ENCODE results near the gene DQX1.
"Not testable (repeated sequence)": the region's sequence is repeated elsewhere in the genome, so short reads cannot be mapped to it uniquely, and the experiment has no call there.

Gene DQX1

GRCh38 chr2:74525717-74526648 is at the start of gene DQX1:
TSS of gene DQX1 (minus strand) at chr2:74526231. CDS start at chr2:74525729, 502 bp downstream.
- no peak for DNase-seq

- no peak for DNase-seq
Measured at GRCh38 chr2:74575320-74575719, 49.3 kb upstream of the DQX1 start.

- no peak for DNase-seq
Measured at GRCh38 chr2:74573747-74574562, 47.9 kb upstream of the DQX1 start.

- no peak for DNase-seq
Measured at GRCh38 chr2:74572178-74572925, 46.3 kb upstream of the DQX1 start.

- DNase-seq = no peak
Measured at GRCh38 chr2:74571058-74571457, 45.0 kb upstream of the DQX1 start.

GRCh38 chr2:74569686-74570085 is 43.7 kb upstream of the DQX1 start:
- no peak for DNase-seq

GRCh38 chr2:74567881-74568280 is 41.9 kb upstream of the DQX1 start:
- DNase-seq = no peak

- no peak for DNase-seq
Measured at GRCh38 chr2:74566754-74567085, 40.7 kb upstream of the DQX1 start.

- DNase-seq = no peak
Measured at GRCh38 chr2:74566076-74566753, 40.2 kb upstream of the DQX1 start.

GRCh38 chr2:74564222-74564621 is 38.2 kb upstream of the DQX1 start:
- no peak for DNase-seq

- DNase-seq = no peak
Measured at GRCh38 chr2:74562126-74562775, 36.2 kb upstream of the DQX1 start.

GRCh38 chr2:74561022-74561421 is 35.0 kb upstream of the DQX1 start:
- not testable (repeated sequence) for DNase-seq

- DNase-seq = no peak
Measured at GRCh38 chr2:74560591-74560990, 34.6 kb upstream of the DQX1 start.

- DNase-seq = no peak
Measured at GRCh38 chr2:74559912-74560311, 33.9 kb upstream of the DQX1 start.

- no peak for DNase-seq
Measured at GRCh38 chr2:74558284-74559230, 32.5 kb upstream of the DQX1 start.

- DNase-seq = no peak
Measured at GRCh38 chr2:74556831-74557370, 30.9 kb upstream of the DQX1 start.

GRCh38 chr2:74556159-74556558 is 30.1 kb upstream of the DQX1 start:
- DNase-seq = no peak

- DNase-seq = no peak
Measured at GRCh38 chr2:74555610-74556103, 29.6 kb upstream of the DQX1 start.

- DNase-seq = no peak
Measured at GRCh38 chr2:74554820-74555531, 28.9 kb upstream of the DQX1 start.
